Loucy (cell line): ENCODE results near the gene FBXO31.

Experiments used
- H2AFZ ChIP-seq: fragments of 200-600 bp; sonication (generic); 2 replicates; pipeline ENCODE4 v1.6.0; 2016; ENCODE audit warnings: antibody characterized with exemption, mild to moderate bottlenecking, low read length, moderate library complexity
- H3F3A ChIP-seq: fragments of 200-600 bp; 2 replicates; pipeline ENCODE4 v1.6.0; 2016; ENCODE audit warnings: antibody characterized with exemption, low read depth, mild to moderate bottlenecking
- H3K27me3 ChIP-seq: fragments of 200-600 bp; sonication (generic); 2 replicates; pipeline ENCODE4 v1.6.1; 2014; ENCODE audit warnings: low read length, mild to moderate bottlenecking; ENCODE audit not compliant: insufficient read depth, poor library complexity, severe bottlenecking
- H3K36me3 ChIP-seq: fragments of 200-600 bp; sonication (generic); 2 replicates; pipeline ENCODE4 v1.6.1; 2016; ENCODE audit warnings: low read length; ENCODE audit not compliant: insufficient read depth
- H3K4me1 ChIP-seq: fragments of 200-600 bp; sonication (generic); 2 replicates; pipeline ENCODE4 v1.5.1; 2014; ENCODE audit warnings: low read length, mild to moderate bottlenecking; ENCODE audit not compliant: insufficient read depth, poor library complexity, severe bottlenecking
- H3K4me2 ChIP-seq: fragments of 200-600 bp; sonication (generic); 2 replicates; pipeline ENCODE4 v1.6.0; 2014; ENCODE audit warnings: antibody characterized with exemption, low read length, low read depth, mild to moderate bottlenecking; ENCODE audit not compliant: poor library complexity, severe bottlenecking
- H3K4me3 ChIP-seq: fragments of 200-600 bp; sonication (generic); 2 replicates; pipeline ENCODE4 v1.5.1; 2014; ENCODE audit warnings: low read length, mild to moderate bottlenecking, mixed read lengths; ENCODE audit not compliant: poor library complexity, severe bottlenecking
- H3K79me2 ChIP-seq: fragments of 200-600 bp; sonication (generic); 2 replicates; pipeline ENCODE4 v1.6.1; 2014; ENCODE audit warnings: low read length; ENCODE audit not compliant: insufficient read depth
- H3K9ac ChIP-seq: fragments of 200-600 bp; sonication (generic); 2 replicates; pipeline ENCODE4 v1.6.0; 2014; ENCODE audit warnings: mild to moderate bottlenecking, low read depth, low read length, moderate library complexity; ENCODE audit not compliant: poor library complexity, severe bottlenecking
- H3K9me2 ChIP-seq: fragments of 200-600 bp; sonication (generic); replicated peaks from 2 replicates; pipeline ENCODE4 v1.6.1; 2016; ENCODE audit warnings: low read depth, low read length, mixed read lengths
- H3K9me3 ChIP-seq: fragments of 200-600 bp; sonication (generic); 2 replicates; pipeline ENCODE4 v1.6.1; 2014; ENCODE audit warnings: mild to moderate bottlenecking, antibody characterized with exemption, low read length, low read depth; ENCODE audit not compliant: insufficient read depth
- H4K20me1 ChIP-seq: fragments of 200-600 bp; sonication (generic); 2 replicates; pipeline ENCODE4 v1.6.0; 2014; ENCODE audit warnings: antibody characterized with exemption, low read length, mild to moderate bottlenecking; ENCODE audit not compliant: insufficient read depth, poor library complexity, severe bottlenecking
- CTCF ChIP-seq: fragments of 200-600 bp; sonication (generic); conservative IDR thresholded peaks from 2 replicates; pipeline ENCODE4 v1.5.1; 2014; ENCODE audit warnings: mild to moderate bottlenecking, antibody characterized with exemption, low read length
- EZH2phosphoT487 ChIP-seq: fragments of 200-600 bp; IDR thresholded peaks from 2 replicates; pipeline ENCODE4 v1.6.1; 2018; ENCODE audit warnings: antibody characterized with exemption, mild to moderate bottlenecking, moderate library complexity, borderline replicate concordance

FBXO31 gene

GRCh38 chr16:87369796-87370719 is 13.5 kb downstream of the FBXO31 start:
- peaks cover 51% of the 10 kb centered on the region; the same call in 1 of the 2 replicates for H3K79me2 ChIP-seq
- H3K4me3 ChIP-seq: no peak overlapping the region
- H3K9ac ChIP-seq: no peak overlapping the region
- H3K9me2 ChIP-seq: no peaks in the 10 kb centered on the region
- no peaks in the 10 kb centered on the region for H3K36me3 ChIP-seq
- TF ChIP-seq CTCF (no peak), EZH2phosphoT487 (no peak)
- no peak overlapping the region for H3K4me2 ChIP-seq
- peaks cover 11% of the 10 kb centered on the region for H3K4me1 ChIP-seq
- no peak overlapping the region for H2AFZ ChIP-seq
- H3K27me3 ChIP-seq: no peaks in the 10 kb centered on the region
- H3F3A ChIP-seq: no peaks in the 10 kb centered on the region
- H3K9me3 ChIP-seq: no peaks in the 10 kb centered on the region
- H4K20me1 ChIP-seq: no peaks in the 10 kb centered on the region

- no peaks in the 10 kb centered on the region for H4K20me1 ChIP-seq
- no peak overlapping the region for H3K4me3 ChIP-seq
- no peaks in the 10 kb centered on the region for H3K9me3 ChIP-seq
- no peaks in the 10 kb centered on the region for H3F3A ChIP-seq
- H3K9ac ChIP-seq: no peak overlapping the region
- H3K9me2 ChIP-seq: no peaks in the 10 kb centered on the region
- no peaks in the 10 kb centered on the region for H3K27me3 ChIP-seq
- no peak for TF ChIP-seq CTCF
- TF ChIP-seq EZH2phosphoT487: no peak
- no peaks in the 10 kb centered on the region for H3K36me3 ChIP-seq
- peaks cover 11% of the 10 kb centered on the region for H3K4me1 ChIP-seq
- H2AFZ ChIP-seq: no peak overlapping the region
- H3K79me2 ChIP-seq: peaks cover 45% of the 10 kb centered on the region; the same call in 1 of the 2 replicates
- H3K4me2 ChIP-seq: no peak overlapping the region
These were observed 14.3 kb downstream of the FBXO31 start for GRCh38 chr16:87369117-87369765.

- Histone ChIP-seq H4K20me1 (no peaks in the 10 kb centered on the region), H2AFZ (no peak overlapping the region), H3K4me1 (peaks cover 11% of the 10 kb centered on the region), H3F3A (no peaks in the 10 kb centered on the region), H3K9ac (no peak overlapping the region), H3K9me3 (no peaks in the 10 kb centered on the region), H3K36me3 (peaks cover 5% of the 10 kb centered on the region; the same call in 1 of the 2 replicates), H3K9me2 (no peaks in the 10 kb centered on the region), H3K4me3 (no peak overlapping the region), H3K79me2 (peaks cover 37% of the 10 kb centered on the region; the same call in 1 of the 2 replicates), H3K27me3 (no peaks in the 10 kb centered on the region), H3K4me2 (no peak overlapping the region)
- no peak for TF ChIP-seq CTCF
- TF ChIP-seq EZH2phosphoT487: no peak
These were observed 15.4 kb downstream of the FBXO31 start for GRCh38 chr16:87368029-87368770.
